ENCODE data around the gene MSRB1.

Gene MSRB1

GRCh38 chr16:1895949-1896675 is 46.9 kb downstream of the MSRB1 start:
- DNase-seq, result no peak

GRCh38 chr16:1895068-1895467 is 47.9 kb downstream of the MSRB1 start:
- no peak for DNase-seq

GRCh38 chr16:1890708-1891050 is 52.3 kb downstream of the MSRB1 start:
- no peak for DNase-seq

- no peak for DNase-seq
Observed at GRCh38 chr16:1890024-1890707, 52.8 kb downstream of the MSRB1 start.

Data from T1000 (cell line).